ENCODE data around the gene TTC27. TPM values are rescaled to one million over a fixed set of nuclear protein-coding genes. Genes with fewer than 3 reads are reported as not detected.

Gene TTC27
- total and polyA plus RNA-seq, 2 of the 13 experiments (the other 11 are each of a cell fraction or from before 2014, with no cell fraction given) = 26.7 to 44.7 TPM

GRCh38 chr2:32591669-32592463 lies 36.0 kb upstream of the TTC27 start:
- WGBS (ENCODE audit: low lambda C conversion rate) = 97% methylated on average over 3 of the region's 3 CpGs
- TF ChIP-seq SP5 (CRISPR knock-in tag; IDR thresholded peaks at IDR 0.05; ENCODE audit: borderline replicate concordance, low read depth) (no peak), ZNF205 (CRISPR knock-in tag; IDR thresholded peaks at IDR 0.05) (no peak), MBNL3 (CRISPR knock-in tag; conservative IDR thresholded peaks at IDR 0.05) (no peak), FOXO1 (CRISPR knock-in tag; IDR thresholded peaks at IDR 0.05) (no peak), ZNF7 (CRISPR knock-in tag; IDR thresholded peaks at IDR 0.05) (no peak), ISX (CRISPR knock-in tag; conservative IDR thresholded peaks at IDR 0.05) (no peak), ZNF432 (CRISPR knock-in tag; IDR thresholded peaks at IDR 0.05; ENCODE audit: borderline replicate concordance) (no peak), TEAD3 (CRISPR knock-in tag; optimal IDR thresholded peaks at IDR 0.05; ENCODE audit: borderline replicate concordance) (no peak), ZNF382 (CRISPR knock-in tag; IDR thresholded peaks at IDR 0.05; ENCODE audit: borderline replicate concordance) (no peak), NR1H2 (CRISPR knock-in tag; IDR thresholded peaks at IDR 0.05; ENCODE audit: borderline replicate concordance, low read depth) (no peak), YY1 (IDR thresholded peaks at IDR 0.05; ENCODE audit: insufficient read depth, insufficient replicate concordance, low read depth, low read length) (no peak), IRF1 (CRISPR knock-in tag; IDR thresholded peaks at IDR 0.05; ENCODE audit: low read depth) (no peak), EED (CRISPR knock-in tag; IDR thresholded peaks at IDR 0.05) (no peak), KLF13 (CRISPR knock-in tag; IDR thresholded peaks at IDR 0.05) (no peak), PCBP1 (IDR thresholded peaks at IDR 0.05; ENCODE audit: borderline replicate concordance, low read depth, low read length) (no peak), SIX1 (CRISPR knock-in tag; IDR thresholded peaks at IDR 0.05; ENCODE audit: borderline replicate concordance) (no peak), MLXIP (CRISPR knock-in tag; IDR thresholded peaks at IDR 0.05; ENCODE audit: borderline replicate concordance) (no peak), ZNF761 (CRISPR knock-in tag; conservative IDR thresholded peaks at IDR 0.05) (no peak)

More at GRCh38 chr2:32591669-32592463, 36.0 kb upstream of the TTC27 start:
- in situ Hi-C loops (cut with HindIII; ENCODE audit: extremely low pct_ligation_motif_present, low pct_unique_long_range_greater_than_20kb) = no loop called here
- BruUV-seq (replicated peaks) = no TSS peak
- no peak for DNase-seq (ENCODE audit: low spot score)
- Histone ChIP-seq H3K9me3 (ENCODE audit: low read length) (no peaks in the 10 kb centered on the region), H3K27me3 (ENCODE audit: control insufficient read depth in 1 of 2, insufficient read depth in 2 of 2, low read length in 2 of 2) (no peaks in the 10 kb centered on the region), H3K4me2 (ENCODE audit: low read depth, low read length) (no peak overlapping the region), H4K20me1 (ENCODE audit: insufficient read depth, low read length) (no peaks in the 10 kb centered on the region), H3K27ac (ENCODE audit: extremely low read length, insufficient read depth, low read length) (no peak overlapping the region), H3K4me1 (ENCODE audit: insufficient read depth, low read length) (no peaks in the 10 kb centered on the region), H3K9ac (ENCODE audit: insufficient read depth, low read depth, low read length) (no peak overlapping the region), H3K4me3 (replicated peaks in 1 of 3; ENCODE audit: insufficient read depth in 1 of 3, low read depth in 2 of 3, low read length in 3 of 3) (no peak overlapping the region), H3K79me2 (ENCODE audit: insufficient read depth, low read length) (no peaks in the 10 kb centered on the region), H3K36me3 (replicated peaks in 1 of 2; ENCODE audit: control insufficient read depth in 1 of 2, insufficient read depth in 2 of 2, low read length in 2 of 2) (peaks cover 8 to 32% of the 10 kb centered on the region in 2 experiments), H2AFZ (ENCODE audit: low read length) (no peak overlapping the region)
- ATAC-seq = peak; percentile 46
- no peak for FAIRE-seq
- ChIA-PET POLR2A (no interaction called here), CTCF (ENCODE audit: low intra/inter-chr PET ratio, low total read pairs) (no interaction called here)
- intact Hi-C loops (cut with micrococcal nuclease; ENCODE audit: unreplicated experiment) = no loop called here

Measured in HepG2 (cell line).